IMR-90 (cell line): ENCODE results near the gene PPP1R9B. TPM values are rescaled to one million over a fixed set of nuclear protein-coding genes. Genes with fewer than 3 reads are reported as not detected.

Experiments
- ATAC-seq: fragments of 200-7000 bp; cut with Tn5 transposase; 2 replicates; pipeline ENCODE4 v1.9.1; 2020; ENCODE audit warnings: low read depth, mild to moderate bottlenecking, moderate library complexity
- BruUV-seq: library from RNA; stranded (reverse); fragments of 400-500 nt; replicated peaks from 2 replicates; lab custom pipeline; 2021; lab: Mats Ljungman, UMichigan
- CTCF ChIA-PET: fragments of 300-600 bp; formaldehyde crosslinking; extraction: SDS; loops from one replicate; lab custom pipeline; 2021; ENCODE audit warnings: antibody characterized with exemption; lab: Yijun Ruan, JAX
- POLR2A ChIA-PET: fragments of 300-600 bp; sonication (Branson Sonifier 250); formaldehyde crosslinking; loops from one replicate; lab custom pipeline; 2022; ENCODE audit warnings: antibody characterized with exemption; ENCODE audit not compliant: unreplicated experiment; lab: Charles Lee
- DNase-seq: peaks from one replicate; pipeline ENCODE4 v3.0.0; 2013
- H2AFZ ChIP-seq: replicated peaks from 2 replicates; pipeline ENCODE3; 2013; ENCODE audit warnings: low read length, mild to moderate bottlenecking; ENCODE audit not compliant: poor library complexity
- H2AK5ac ChIP-seq: 2 replicates; pipeline ENCODE4 v1.6.1; 2013; ENCODE audit warnings: low read depth, low read length, inconsistent platforms
- H2AK9ac ChIP-seq: replicated peaks from 2 replicates; pipeline ENCODE3; 2013; ENCODE audit warnings: mild to moderate bottlenecking, low read depth, low read length, moderate library complexity; ENCODE audit not compliant: poor library complexity
- H2BK120ac ChIP-seq: 2 replicates; pipeline ENCODE4 v1.6.1; 2013; ENCODE audit warnings: low read depth, low read length, inconsistent platforms
- H2BK15ac ChIP-seq: 3 replicates; pipeline ENCODE4 v1.6.1; 2013; ENCODE audit warnings: low read depth, low read length, inconsistent platforms
- H2BK20ac ChIP-seq: 2 replicates; pipeline ENCODE4 v1.6.1; 2013; ENCODE audit warnings: low read depth, mild to moderate bottlenecking, inconsistent platforms, low read length, moderate library complexity
- H2BK5ac ChIP-seq: 2 replicates; pipeline ENCODE4 v1.6.1; 2013; ENCODE audit warnings: mild to moderate bottlenecking, low read depth, low read length, inconsistent platforms; ENCODE audit not compliant: poor library complexity, severe bottlenecking
- H3K14ac ChIP-seq: replicated peaks from 2 replicates; pipeline ENCODE4 v1.6.1; 2013; ENCODE audit warnings: low read depth, low read length, inconsistent platforms
- H3K18ac ChIP-seq: 2 replicates; pipeline ENCODE4 v1.6.1; 2013; ENCODE audit warnings: low read depth, low read length, control low read depth
- H3K23ac ChIP-seq: 2 replicates; pipeline ENCODE4 v1.6.1; 2013; ENCODE audit warnings: low read depth, low read length, inconsistent platforms
- H3K27ac ChIP-seq: 2 replicates; pipeline ENCODE4 v1.5.1; 2013; ENCODE audit warnings: mild to moderate bottlenecking, control low read depth, low read length; ENCODE audit not compliant: insufficient read depth
- H3K27me3 ChIP-seq: 2 replicates; pipeline ENCODE4 v1.6.1; 2013; ENCODE audit warnings: low read length; ENCODE audit not compliant: control insufficient read depth, insufficient read depth
- H3K36me3 ChIP-seq: 2 replicates; pipeline ENCODE4 v1.6.1; 2013; ENCODE audit warnings: low read length, mixed read lengths; ENCODE audit not compliant: control insufficient read depth, insufficient read depth
- H3K4ac ChIP-seq: 2 replicates; pipeline ENCODE4 v1.6.1; 2013; ENCODE audit warnings: low read depth, low read length, inconsistent platforms
- H3K4me1 ChIP-seq: 2 replicates; pipeline ENCODE4 v1.6.1; 2013; ENCODE audit warnings: low read length, mixed read lengths; ENCODE audit not compliant: control insufficient read depth, insufficient read depth
- H3K4me2 ChIP-seq: 2 replicates; pipeline ENCODE4 v1.6.1; 2013; ENCODE audit warnings: low read depth, mild to moderate bottlenecking, control low read depth, low read length, moderate library complexity
- H3K4me3 ChIP-seq: 2 replicates; pipeline ENCODE4 v1.5.1; 2013; ENCODE audit warnings: low read depth, mild to moderate bottlenecking, control low read depth, low read length, moderate library complexity; ENCODE audit not compliant: insufficient read depth
- H3K56ac ChIP-seq: 2 replicates; pipeline ENCODE4 v1.6.1; 2013; ENCODE audit warnings: low read length, inconsistent platforms; ENCODE audit not compliant: insufficient read depth; ENCODE audit errors: extremely low read depth
- H3K79me1 ChIP-seq, 2 experiments: 2 replicates each; pipeline ENCODE4 v1.6.1; 2013; ENCODE audit warnings: low read length in 2 of 2, inconsistent platforms in 1 of 2, low read depth in 1 of 2
- H3K9ac ChIP-seq: 2 replicates; pipeline ENCODE4 v1.6.1; 2013; ENCODE audit warnings: low read depth, low read length, control low read depth
- H3K9me1 ChIP-seq: 2 replicates; pipeline ENCODE4 v1.6.1; 2013; ENCODE audit warnings: low read length, inconsistent platforms; ENCODE audit not compliant: insufficient read depth
- H3K9me3 ChIP-seq: 2 replicates; pipeline ENCODE4 v1.6.1; 2013; ENCODE audit warnings: low read length; ENCODE audit not compliant: control insufficient read depth, insufficient read depth
- H4K20me1 ChIP-seq: 2 replicates; pipeline ENCODE4 v1.6.1; 2013; ENCODE audit warnings: low read length, inconsistent platforms; ENCODE audit not compliant: insufficient read depth
- H4K5ac ChIP-seq: 2 replicates; pipeline ENCODE4 v1.6.1; 2013; ENCODE audit warnings: mild to moderate bottlenecking, low read depth, low read length, control low read depth
- H4K8ac ChIP-seq, 2 experiments: 2 replicates each; pipeline ENCODE4 v1.6.1; 2013; ENCODE audit warnings: low read depth in 2 of 2, low read length in 2 of 2, control low read depth in 1 of 2, inconsistent platforms in 1 of 2
- H4K91ac ChIP-seq: 2 replicates; pipeline ENCODE4 v1.6.1; 2013; ENCODE audit warnings: low read depth, low read length, inconsistent platforms; ENCODE audit not compliant: insufficient read depth
- BHLHE40 ChIP-seq: fragments of 150-350 bp; IDR thresholded peaks from 2 replicates; pipeline ENCODE4 v1.6.1; 2016; ENCODE audit warnings: mild to moderate bottlenecking, low read depth, low read length
- CEBPB ChIP-seq: IDR thresholded peaks from 2 replicates; pipeline ENCODE4 v1.6.1; 2012; ENCODE audit warnings: low read depth, low read length, improper control_type of control experiment
- CHD1 ChIP-seq: IDR thresholded peaks from 2 replicates; pipeline ENCODE4 v1.6.1; 2012; ENCODE audit warnings: low read depth, low read length, improper control_type of control experiment
- CTCF ChIP-seq: conservative IDR thresholded peaks from 2 replicates; pipeline ENCODE4 v1.5.1; 2012; ENCODE audit warnings: mild to moderate bottlenecking, low read depth, low read length, improper control_type of control experiment
- ELK1 ChIP-seq: fragments of 150-350 bp; IDR thresholded peaks from 2 replicates; pipeline ENCODE4 v1.6.1; 2016; ENCODE audit warnings: low read depth, mild to moderate bottlenecking, low read length, moderate library complexity, borderline replicate concordance
- FOS ChIP-seq: fragments of 150-350 bp; IDR thresholded peaks from 2 replicates; pipeline ENCODE4 v1.6.1; 2016; ENCODE audit warnings: low read depth, low read length
- MAFK ChIP-seq: IDR thresholded peaks from 2 replicates; pipeline ENCODE4 v1.6.1; 2012; ENCODE audit warnings: low read depth, low read length, improper control_type of control experiment
- POLR2A ChIP-seq: IDR thresholded peaks from 2 replicates; pipeline ENCODE4 v1.6.1; 2012; ENCODE audit warnings: mild to moderate bottlenecking, low read depth, low read length
- RAD21 ChIP-seq: IDR thresholded peaks from 2 replicates; pipeline ENCODE4 v1.6.1; 2012; ENCODE audit warnings: low read length, improper control_type of control experiment
- RCOR1 ChIP-seq: IDR thresholded peaks from 2 replicates; pipeline ENCODE4 v1.6.1; 2012; ENCODE audit warnings: mild to moderate bottlenecking, low read length, improper control_type of control experiment; ENCODE audit not compliant: insufficient replicate concordance
- RFX5 ChIP-seq: IDR thresholded peaks from 2 replicates; pipeline ENCODE4 v1.8.0; 2012; ENCODE audit warnings: low read depth, mild to moderate bottlenecking, low read length, moderate library complexity
- SMC3 ChIP-seq: fragments of 150-350 bp; IDR thresholded peaks from 2 replicates; pipeline ENCODE4 v1.6.1; 2016; ENCODE audit warnings: low read depth, mild to moderate bottlenecking, antibody characterized with exemption, low read length, moderate library complexity
- WGBS, 2 experiments: methylation state at CpG; one replicate each; pipeline versions ENCODE4 v1.1.5 to v1.1.7; 2013; ENCODE audit warnings: missing lambda C conversion rate in 2 of 2; ENCODE audit not compliant: insufficient read length in 1 of 2; ENCODE audit errors: extremely low coverage in 2 of 2; 5-methylcytosine and 5-hydroxymethylcytosine counted together
- dilution Hi-C: fragments of 300-500 bp; cut with HindIII; formaldehyde crosslinking; loops from one replicate; pipeline ENCODE4 v1.14.3; 2018; ENCODE audit warnings: low sequenced_read_pairs; ENCODE audit not compliant: unreplicated experiment
- in situ Hi-C: fragments of 300-500 bp; cut with MboI; formaldehyde crosslinking; loops from 3 replicates; pipeline ENCODE4 v1.14.3; 2019; ENCODE audit warnings: low sequenced_read_pairs, inconsistent platforms, mixed read lengths
- intact Hi-C: fragments of 100-400 bp; cut with micrococcal nuclease; formaldehyde crosslinking; loops from 2 replicates; pipeline ENCODE4 v1.10.0; 2022
- polyA plus RNA-seq, 3 experiments: library from polyadenylated mRNA; depleted of rRNA; stranded (reverse); fragments of >200 nt; gene quantifications; 2 replicates each; pipeline ENCODE4 v1.2.3, GENCODE V29; 2012; ENCODE audit warnings: low replicate concordance in 1 of 3
- total RNA-seq: library from RNA; depleted of rRNA; stranded (reverse); fragments of >200 nt; gene quantifications from 2 replicates; pipeline ENCODE4 v1.2.3, GENCODE V29; 2012

The PPP1R9B gene
- total and polyA plus RNA-seq, 2 of the 4 experiments (the other 2 are of a cell fraction): 23.0 to 28.0 TPM

- H2AFZ ChIP-seq: no peak overlapping the region
- no peak overlapping the region for H3K14ac ChIP-seq
- no peak overlapping the region for H3K56ac ChIP-seq
- H3K23ac ChIP-seq: 0 out of 2 replicates have a peak overlapping the region, but pooled peaks have one; percentile 15
- dilution Hi-C loops: no loop called here
- DNase-seq: no peak
- peak overlapping the region; percentile 60 for H2AK9ac ChIP-seq
- CTCF ChIA-PET: interaction anchor here (1.1 kb wide), 1 partner anchor 9 kb away, joined by 3 read pairs; no protein-coding TSS in a partner anchor
- H3K4me2 ChIP-seq: no peak overlapping the region
- peaks cover 6 to 24% of the 10 kb centered on the region in 2 experiments; a peak in 3 of 4 replicates for H3K79me1 ChIP-seq
- intact Hi-C loops: loop anchor here (2.0 kb wide), 1 partner anchor 119 kb away; no protein-coding TSS in a partner anchor
- no peaks in the 10 kb centered on the region for H3K27me3 ChIP-seq
- H2AK5ac ChIP-seq: peak overlapping the region; percentile 86
- no TSS peak for BruUV-seq
- H2BK15ac ChIP-seq: peak overlapping the region; percentile 36; the same call in 2 of the 3 replicates
- ATAC-seq: no peak
- no peaks in the 10 kb centered on the region for H4K20me1 ChIP-seq
- no peak overlapping the region for H3K4me3 ChIP-seq
- peaks cover 5% of the 10 kb centered on the region for H3K36me3 ChIP-seq
- H3K27ac ChIP-seq: no peak overlapping the region
- H3K9me3 ChIP-seq: no peaks in the 10 kb centered on the region
- H3K9ac ChIP-seq: no peak overlapping the region
- H3K4me1 ChIP-seq: peaks cover 13% of the 10 kb centered on the region
- TF ChIP-seq ELK1 (no peak), MAFK (no peak), FOS (no peak), CHD1 (no peak), RCOR1 (no peak), RFX5 (no peak), RAD21 (no peak), BHLHE40 (no peak), POLR2A (no peak), SMC3 (no peak), CEBPB (no peak), CTCF (no peak)
- in situ Hi-C loops: loop anchor here (10.0 kb wide), 1 partner anchor 113 kb away; no protein-coding TSS in a partner anchor
- no peak overlapping the region for H4K8ac ChIP-seq
- WGBS, 2 experiments: 98% methylated on average over 9 of the region's 17 CpGs; no CpG with 5 or more reads in 1 of the 2 experiments
- no peak overlapping the region; the same call in 1 of the 2 replicates for H2BK20ac ChIP-seq
- no peak overlapping the region for H3K18ac ChIP-seq
- no peak overlapping the region for H4K91ac ChIP-seq
- peak overlapping the region; percentile 68 for H3K4ac ChIP-seq
- POLR2A ChIA-PET: no interaction called here
- H4K5ac ChIP-seq: no peak overlapping the region
- no peak overlapping the region for H2BK5ac ChIP-seq
- peak overlapping the region; percentile 80 for H2BK120ac ChIP-seq
- peaks cover 9% of the 10 kb centered on the region; the same call in 1 of the 2 replicates for H3K9me1 ChIP-seq
Observed at GRCh38 chr17:50171371-50172071, 21.0 kb upstream of the PPP1R9B start.
